Measurements from ENCODE around the gene NPB. TPM values are rescaled to one million over a fixed set of nuclear protein-coding genes. Genes with fewer than 3 reads are reported as not detected.

Gene NPB
- total and polyA plus RNA-seq, 2 of the 8 experiments (the other 6 are each of a cell fraction or from before 2014, with no cell fraction given), result 1.5 to 2.5 TPM

GRCh38 chr17:81867170-81867990, 34.7 kb upstream of the NPB start (continued):
- TF ChIP-seq HDAC2 (IDR thresholded peaks at IDR 0.05; ENCODE audit: borderline replicate concordance in 1 of 2, low read depth in 2 of 2, low read length in 2 of 2), result no peak
- no peak for TF ChIP-seq GTF2F1 (IDR thresholded peaks at IDR 0.05; ENCODE audit: borderline replicate concordance, low read depth, low read length)
